ENCODE results near the gene PPDPF. TPM values are rescaled to one million over a fixed set of nuclear protein-coding genes. Genes with fewer than 3 reads are reported as not detected.

Gene PPDPF
- total and polyA plus RNA-seq, 2 of the 8 experiments (the other 6 are each of a cell fraction or from before 2014, with no cell fraction given): 30.5 to 138 TPM

GRCh38 chr20:63549679-63550282 lies 29.2 kb downstream of the PPDPF start (continued):
- TF ChIP-seq CTBP2 (IDR thresholded peaks at IDR 0.05; ENCODE audit: borderline replicate concordance, insufficient read depth, insufficient read length, low read length) (no peak), KDM1A (IDR thresholded peaks at IDR 0.05; ENCODE audit: borderline replicate concordance, low read length) (no peak), TEAD4 (IDR thresholded peaks at IDR 0.05; ENCODE audit: low read depth, low read length) (no peak), JUND (IDR thresholded peaks at IDR 0.05; ENCODE audit: low read length) (no peak), POLR2AphosphoS5 (IDR thresholded peaks at IDR 0.05; ENCODE audit: low read depth, low read length) (no peak), SP1 (IDR thresholded peaks at IDR 0.05; ENCODE audit: low read depth, low read length) (no peak), HDAC2 (IDR thresholded peaks at IDR 0.05; ENCODE audit: borderline replicate concordance in 1 of 2, low read depth in 2 of 2, low read length in 2 of 2) (no peak), EZH2 (IDR thresholded peaks at IDR 0.05; ENCODE audit: low read depth, low read length, severe bottlenecking) (no peak)
- TF ChIP-seq, protein P1, sequence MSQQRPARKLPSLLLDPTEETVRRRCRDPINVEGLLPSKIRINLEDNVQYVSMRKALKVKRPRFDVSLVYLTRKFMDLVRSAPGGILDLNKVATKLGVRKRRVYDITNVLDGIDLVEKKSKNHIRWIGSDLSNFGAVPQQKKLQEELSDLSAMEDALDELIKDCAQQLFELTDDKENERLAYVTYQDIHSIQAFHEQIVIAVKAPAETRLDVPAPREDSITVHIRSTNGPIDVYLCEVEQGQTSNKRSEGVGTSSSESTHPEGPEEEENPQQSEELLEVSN (IDR thresholded peaks at IDR 0.05): no peak

Measured in H1 (cell line).